Skeletal muscle tissue (tissue), 4 donors: ENCODE data around the gene PRKX. TPM values are rescaled to one million over a fixed set of nuclear protein-coding genes. Genes with fewer than 3 reads are reported as not detected.
"Not testable (repeated sequence)": the region's sequence is repeated elsewhere in the genome, so short reads cannot be mapped to it uniquely, and the experiment has no call there.

Experiments used
- H3K27ac ChIP-seq: one replicate; pipeline ENCODE4 v1.7.0; 2013; ENCODE audit warnings: mild to moderate bottlenecking, low read depth, low read length, inconsistent platforms
- H3K27me3 ChIP-seq, 3 donors: one replicate each; pipeline ENCODE4 v1.7.0; 2013; ENCODE audit warnings: low read length in 3 of 3; ENCODE audit not compliant: control insufficient read depth in 3 of 3, insufficient read depth in 3 of 3
- H3K36me3 ChIP-seq, 3 donors: one replicate each; pipeline ENCODE4 v1.7.0; 2013; ENCODE audit warnings: low read length in 3 of 3; ENCODE audit not compliant: control insufficient read depth in 3 of 3, insufficient read depth in 3 of 3
- H3K4me1 ChIP-seq, 3 donors: one replicate each; pipeline ENCODE4 v1.7.0; 2013; ENCODE audit warnings: low read length in 3 of 3, mild to moderate bottlenecking in 3 of 3; ENCODE audit not compliant: control insufficient read depth in 3 of 3, insufficient read depth in 3 of 3
- H3K4me3 ChIP-seq, 3 donors: one replicate each; pipeline ENCODE4 v1.7.0; 2013; ENCODE audit warnings: low read length in 3 of 3
- H3K9ac ChIP-seq, 3 donors: one replicate each; pipeline ENCODE4 v1.7.0; 2013; ENCODE audit warnings: low read length in 3 of 3, mild to moderate bottlenecking in 3 of 3, moderate library complexity in 2 of 3, low read depth in 1 of 3
- H3K9me3 ChIP-seq, 3 donors: one replicate each; pipeline ENCODE4 v1.7.0; 2013; ENCODE audit warnings: low read length in 3 of 3; ENCODE audit not compliant: control insufficient read depth in 3 of 3
- total RNA-seq: library from RNA; depleted of rRNA; stranded (reverse); fragments of >200 nt; gene quantifications from one replicate; pipeline ENCODE4 v1.2.3, GENCODE V29; 2014
- donor health status: Osteomylitis.

Gene PRKX
- 6.3 TPM for total RNA-seq

GRCh38 chrX:3713225-3713936 lies at the start of gene PRKX:
Gene PRKX, minus strand, starts transcription at chrX:3713649. Its CDS starts 396 bp downstream, at chrX:3713253.
- H3K4me3 ChIP-seq, result peak within 1 kb of the TSS; percentile 56 to 69 (median 57)
- no peaks in the 10 kb centered on the region for H3K4me1 ChIP-seq
- no peaks in the 10 kb centered on the region for H3K27me3 ChIP-seq
- H3K36me3 ChIP-seq, result no peaks in the 10 kb centered on the region
- H3K9me3 ChIP-seq, result no peaks in the 10 kb centered on the region
- peak within 1 kb of the TSS; percentile 42 for H3K27ac ChIP-seq
- peak within 1 kb of the TSS in 2 of 3 donors; percentile 23 to 45 for H3K9ac ChIP-seq

GRCh38 chrX:3763111-3763510 lies 49.7 kb upstream of the PRKX start:
- no peaks in the 10 kb centered on the region for H3K36me3 ChIP-seq
- H3K4me3 ChIP-seq, result no peak overlapping the region
- no peak overlapping the region for H3K27ac ChIP-seq
- no peaks in the 10 kb centered on the region for H3K9me3 ChIP-seq
- H3K9ac ChIP-seq, result no peak overlapping the region
- no peaks in the 10 kb centered on the region for H3K4me1 ChIP-seq
- no peaks in the 10 kb centered on the region for H3K27me3 ChIP-seq

- H3K9me3 ChIP-seq, result no peaks in the 10 kb centered on the region
- no peaks in the 10 kb centered on the region for H3K36me3 ChIP-seq
- H3K4me1 ChIP-seq, result no peaks in the 10 kb centered on the region
- H3K9ac ChIP-seq, result no peak overlapping the region
- no peaks in the 10 kb centered on the region for H3K27me3 ChIP-seq
- no peak overlapping the region for H3K4me3 ChIP-seq
- no peak overlapping the region for H3K27ac ChIP-seq
These were observed 44.1 kb upstream of the PRKX start for GRCh38 chrX:3757510-3758025.

- Histone ChIP-seq H3K36me3 (no peaks in the 10 kb centered on the region), H3K9ac (no peak overlapping the region), H3K9me3 (no peaks in the 10 kb centered on the region), H3K4me1 (no peaks in the 10 kb centered on the region), H3K4me3 (no peak overlapping the region), H3K27me3 (no peaks in the 10 kb centered on the region), H3K27ac (no peak overlapping the region)
These were observed 34.7 kb upstream of the PRKX start for GRCh38 chrX:3748052-3748559.

- H3K9me3 ChIP-seq, result no peaks in the 10 kb centered on the region
- no peaks in the 10 kb centered on the region for H3K27me3 ChIP-seq
- no peak overlapping the region for H3K4me3 ChIP-seq
- no peaks in the 10 kb centered on the region for H3K4me1 ChIP-seq
- H3K36me3 ChIP-seq, result no peaks in the 10 kb centered on the region
- no peak overlapping the region for H3K9ac ChIP-seq
- H3K27ac ChIP-seq, result no peak overlapping the region
These were observed 30.5 kb upstream of the PRKX start for GRCh38 chrX:3743801-3744439.

- H3K36me3 ChIP-seq, H3K27ac ChIP-seq, H3K27me3 ChIP-seq, H3K9ac ChIP-seq, H3K9me3 ChIP-seq, H3K4me1 ChIP-seq, H3K4me3 ChIP-seq: not testable (repeated sequence)
These were observed 27.5 kb upstream of the PRKX start for GRCh38 chrX:3740946-3741345.

GRCh38 chrX:3738509-3738908 lies 25.1 kb upstream of the PRKX start:
- H3K27ac ChIP-seq, result no peak overlapping the region
- no peak overlapping the region for H3K9ac ChIP-seq
- no peaks in the 10 kb centered on the region for H3K36me3 ChIP-seq
- H3K9me3 ChIP-seq, result no peaks in the 10 kb centered on the region
- H3K27me3 ChIP-seq, result no peaks in the 10 kb centered on the region
- H3K4me1 ChIP-seq, result no peaks in the 10 kb centered on the region
- no peak overlapping the region for H3K4me3 ChIP-seq

GRCh38 chrX:3736536-3736935 lies 23.1 kb upstream of the PRKX start:
- H3K27me3 ChIP-seq, H3K9ac ChIP-seq, H3K27ac ChIP-seq, H3K9me3 ChIP-seq, H3K4me1 ChIP-seq, H3K4me3 ChIP-seq, H3K36me3 ChIP-seq: not testable (repeated sequence)

- H3K27ac ChIP-seq, H3K4me1 ChIP-seq, H3K9me3 ChIP-seq, H3K4me3 ChIP-seq, H3K36me3 ChIP-seq, H3K27me3 ChIP-seq, H3K9ac ChIP-seq: not testable (repeated sequence)
These were observed 22.4 kb upstream of the PRKX start for GRCh38 chrX:3735891-3736290.

- H3K27ac ChIP-seq, H3K9me3 ChIP-seq, H3K27me3 ChIP-seq, H3K36me3 ChIP-seq, H3K4me1 ChIP-seq, H3K4me3 ChIP-seq, H3K9ac ChIP-seq: not testable (repeated sequence)
These were observed 21.0 kb upstream of the PRKX start for GRCh38 chrX:3734456-3734855.
